A673 (cell line): Measurements from ENCODE around the gene BZW2. TPM values are rescaled to one million over a fixed set of nuclear protein-coding genes. Genes with fewer than 3 reads are reported as not detected.

Source experiments
- BruUV-seq: library from RNA; stranded (reverse); fragments of 400-500 nt; replicated peaks from 2 replicates; lab custom pipeline; 2021; lab: Mats Ljungman, UMichigan
- CTCF ChIA-PET: fragments of 300-600 bp; sonication (Branson Sonifier 250); formaldehyde crosslinking; loops from one replicate; lab custom pipeline; 2022; ENCODE audit warnings: antibody characterized with exemption; lab: Charles Lee
- POLR2A ChIA-PET: fragments of 300-600 bp; sonication (Branson Sonifier 250); formaldehyde crosslinking; loops from one replicate; lab custom pipeline; 2022; ENCODE audit warnings: antibody characterized with exemption; ENCODE audit not compliant: low non-redundant PET; lab: Charles Lee
- DNase-seq: peaks from one replicate; pipeline ENCODE4 v3.0.0-alpha.2; 2015; ENCODE audit warnings: low spot score
- H3K27ac ChIP-seq: fragments of 200-600 bp; sonication (generic); 2 replicates; pipeline ENCODE4 v1.5.1; 2016; ENCODE audit warnings: mixed run types, low read depth, mild to moderate bottlenecking, mixed read lengths, antibody characterized with exemption, low read length; ENCODE audit not compliant: poor library complexity, severe bottlenecking
- H3K27me3 ChIP-seq: fragments of 200-600 bp; sonication (generic); replicated peaks from 2 replicates; pipeline ENCODE4 v1.6.1; 2017; ENCODE audit warnings: mixed run types, low read depth, mild to moderate bottlenecking, mixed read lengths, antibody characterized with exemption, low read length; ENCODE audit not compliant: insufficient read depth, poor library complexity
- H3K36me3 ChIP-seq: fragments of 200-600 bp; sonication (generic); 2 replicates; pipeline ENCODE4 v1.6.1; 2016; ENCODE audit warnings: mixed run types, mild to moderate bottlenecking, mixed read lengths, antibody characterized with exemption, low read length; ENCODE audit not compliant: insufficient read depth, poor library complexity, severe bottlenecking
- H3K4me1 ChIP-seq: fragments of 200-600 bp; sonication (generic); 2 replicates; pipeline ENCODE4 v1.6.1; 2017; ENCODE audit warnings: mixed run types, mild to moderate bottlenecking, mixed read lengths, antibody characterized with exemption, low read length; ENCODE audit not compliant: insufficient read depth, poor library complexity, severe bottlenecking
- H3K4me3 ChIP-seq: fragments of 200-600 bp; sonication (generic); 2 replicates; pipeline ENCODE4 v1.5.1; 2016; ENCODE audit warnings: low read depth, mixed run types, mild to moderate bottlenecking, mixed read lengths, low read length; ENCODE audit not compliant: poor library complexity, severe bottlenecking
- H3K9me3 ChIP-seq: fragments of 200-600 bp; sonication (generic); 2 replicates; pipeline ENCODE4 v1.6.1; 2016; ENCODE audit warnings: mixed run types, low read depth, mild to moderate bottlenecking, mixed read lengths, antibody characterized with exemption, low read length; ENCODE audit not compliant: poor library complexity, severe bottlenecking
- EZH2 ChIP-seq: fragments of 200-600 bp; sonication (generic); IDR thresholded peaks from 2 replicates; pipeline ENCODE4 v1.6.1; 2017; ENCODE audit warnings: borderline replicate concordance, low read depth, mild to moderate bottlenecking, mixed read lengths, antibody characterized with exemption, low read length; ENCODE audit not compliant: poor library complexity, severe bottlenecking
- intact Hi-C: fragments of 100-400 bp; cut with micrococcal nuclease; formaldehyde crosslinking; loops from one replicate; pipeline ENCODE4 v1.10.0; 2022; ENCODE audit not compliant: unreplicated experiment
- total RNA-seq: library from RNA; stranded (reverse); gene quantifications from 2 replicates; pipeline ENCODE4 v1.2.3, GENCODE V29; 2021
- TF ChIP-seq, protein P1 (sequence below): fragments of 300-800, 200-600 bp; sonication (generic); conservative IDR thresholded peaks from 2 replicates; pipeline ENCODE4 v1.5.1; 2017; ENCODE audit warnings: low read depth, mild to moderate bottlenecking, antibody characterized with exemption, low read length, moderate library complexity, mixed read lengths

Gene BZW2
- total RNA-seq, 1 experiment from 2014 or later: 175 TPM

DNA sequence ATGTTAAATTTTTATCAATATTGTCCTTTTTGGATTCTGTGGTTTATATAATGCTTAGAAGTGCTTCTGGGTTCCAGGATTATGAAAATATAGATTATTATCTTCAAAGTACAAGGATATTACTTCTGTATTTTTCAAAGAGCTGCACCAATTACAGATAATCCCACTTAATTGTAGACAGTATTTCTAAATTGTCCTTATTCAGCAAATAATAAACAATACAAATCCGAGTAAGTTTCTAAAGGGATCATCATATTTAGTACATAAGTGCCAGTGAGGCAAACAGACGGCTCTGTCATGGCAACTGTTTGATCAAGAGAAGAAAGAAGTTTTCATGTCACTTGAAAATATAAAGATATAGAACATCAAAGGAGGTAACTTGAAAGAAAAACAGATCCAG lies 19.6 kb upstream of the BZW2 start:
- peaks cover 21% of the 10 kb centered on the region for H3K4me1 ChIP-seq
- ChIA-PET POLR2A (no interaction called here), CTCF (no interaction called here)
- peaks cover 5% of the 10 kb centered on the region for H3K36me3 ChIP-seq
- no TSS peak for BruUV-seq
- H3K27ac ChIP-seq: no peak overlapping the region
- no peak overlapping the region for H3K4me3 ChIP-seq
- intact Hi-C loops: no loop called here
- H3K9me3 ChIP-seq: no peaks in the 10 kb centered on the region
- H3K27me3 ChIP-seq: no peaks in the 10 kb centered on the region
- no peak for DNase-seq
- TF ChIP-seq, protein P1, sequence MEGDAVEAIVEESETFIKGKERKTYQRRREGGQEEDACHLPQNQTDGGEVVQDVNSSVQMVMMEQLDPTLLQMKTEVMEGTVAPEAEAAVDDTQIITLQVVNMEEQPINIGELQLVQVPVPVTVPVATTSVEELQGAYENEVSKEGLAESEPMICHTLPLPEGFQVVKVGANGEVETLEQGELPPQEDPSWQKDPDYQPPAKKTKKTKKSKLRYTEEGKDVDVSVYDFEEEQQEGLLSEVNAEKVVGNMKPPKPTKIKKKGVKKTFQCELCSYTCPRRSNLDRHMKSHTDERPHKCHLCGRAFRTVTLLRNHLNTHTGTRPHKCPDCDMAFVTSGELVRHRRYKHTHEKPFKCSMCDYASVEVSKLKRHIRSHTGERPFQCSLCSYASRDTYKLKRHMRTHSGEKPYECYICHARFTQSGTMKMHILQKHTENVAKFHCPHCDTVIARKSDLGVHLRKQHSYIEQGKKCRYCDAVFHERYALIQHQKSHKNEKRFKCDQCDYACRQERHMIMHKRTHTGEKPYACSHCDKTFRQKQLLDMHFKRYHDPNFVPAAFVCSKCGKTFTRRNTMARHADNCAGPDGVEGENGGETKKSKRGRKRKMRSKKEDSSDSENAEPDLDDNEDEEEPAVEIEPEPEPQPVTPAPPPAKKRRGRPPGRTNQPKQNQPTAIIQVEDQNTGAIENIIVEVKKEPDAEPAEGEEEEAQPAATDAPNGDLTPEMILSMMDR: no peak
- TF ChIP-seq EZH2: no peak

DNA sequence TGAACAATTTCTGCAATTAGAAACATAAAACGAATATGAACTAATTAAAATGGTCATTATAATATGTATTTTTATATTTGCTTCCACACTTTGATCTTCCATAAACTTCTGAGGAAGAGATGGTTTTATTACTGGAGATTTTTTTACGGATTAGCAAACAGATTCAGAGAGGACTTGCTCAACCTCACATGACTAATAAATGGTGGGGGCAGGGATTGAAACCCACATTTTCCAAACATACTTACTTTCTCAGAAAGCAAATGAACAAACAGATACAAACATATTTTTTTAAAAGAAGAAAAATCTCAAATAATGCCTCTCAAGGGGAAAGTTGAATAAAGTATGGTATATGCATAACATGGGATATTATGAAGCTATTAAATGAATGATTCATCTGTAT lies 18.7 kb upstream of the BZW2 start:
- no TSS peak for BruUV-seq
- H3K36me3 ChIP-seq: peaks cover 4% of the 10 kb centered on the region
- DNase-seq: no peak
- H3K27ac ChIP-seq: no peak overlapping the region
- ChIA-PET CTCF (no interaction called here), POLR2A (no interaction called here)
- H3K9me3 ChIP-seq: no peaks in the 10 kb centered on the region
- TF ChIP-seq, protein P1: no peak
- no peak for TF ChIP-seq EZH2
- intact Hi-C loops: no loop called here
- no peak overlapping the region for H3K4me3 ChIP-seq
- no peaks in the 10 kb centered on the region for H3K27me3 ChIP-seq
- peaks cover 21% of the 10 kb centered on the region for H3K4me1 ChIP-seq

- H3K4me3 ChIP-seq: no peak overlapping the region
- peaks cover 4% of the 10 kb centered on the region for H3K36me3 ChIP-seq
- peaks cover 7% of the 10 kb centered on the region for H3K4me1 ChIP-seq
- H3K9me3 ChIP-seq: no peaks in the 10 kb centered on the region
- intact Hi-C loops: no loop called here
- ChIA-PET POLR2A (no interaction called here), CTCF (no interaction called here)
- H3K27me3 ChIP-seq: no peaks in the 10 kb centered on the region
- no peak for DNase-seq
- no TSS peak for BruUV-seq
- no peak overlapping the region for H3K27ac ChIP-seq
- TF ChIP-seq EZH2: no peak
- TF ChIP-seq, protein P1: no peak
Observed at GRCh38 chr7:16630654-16631053, 15.3 kb upstream of the BZW2 start.
